Measurements from ENCODE around the gene DPP10.

DNA sequence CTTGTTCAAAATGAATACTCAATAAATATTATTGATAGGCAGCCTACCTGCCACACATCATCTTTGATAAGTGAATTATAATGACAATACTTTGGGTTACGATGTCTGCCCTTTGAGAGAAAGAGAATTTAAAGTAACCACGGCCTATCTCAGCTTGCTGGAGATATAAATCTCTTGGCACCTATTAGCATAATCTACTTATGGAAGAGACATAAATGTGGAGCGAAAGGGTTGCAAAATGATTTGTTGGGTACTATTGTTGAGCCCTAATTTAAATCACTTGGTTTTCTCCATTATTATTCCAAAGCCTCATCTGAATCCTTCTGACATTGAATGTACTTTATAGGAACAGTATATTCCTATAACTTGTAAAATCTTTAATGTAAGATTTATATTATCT is 520.1 kb downstream of the DPP10 start:
- no peak for TF ChIP-seq CTCF (IDR thresholded peaks at IDR 0.05; ENCODE audit: low read length)
- no peak for TF ChIP-seq EZH2 (IDR thresholded peaks at IDR 0.05; ENCODE audit: borderline replicate concordance, low read length)

All from OCI-LY1 (cell line).